ENCODE results near the gene DPYSL3.

DNA sequence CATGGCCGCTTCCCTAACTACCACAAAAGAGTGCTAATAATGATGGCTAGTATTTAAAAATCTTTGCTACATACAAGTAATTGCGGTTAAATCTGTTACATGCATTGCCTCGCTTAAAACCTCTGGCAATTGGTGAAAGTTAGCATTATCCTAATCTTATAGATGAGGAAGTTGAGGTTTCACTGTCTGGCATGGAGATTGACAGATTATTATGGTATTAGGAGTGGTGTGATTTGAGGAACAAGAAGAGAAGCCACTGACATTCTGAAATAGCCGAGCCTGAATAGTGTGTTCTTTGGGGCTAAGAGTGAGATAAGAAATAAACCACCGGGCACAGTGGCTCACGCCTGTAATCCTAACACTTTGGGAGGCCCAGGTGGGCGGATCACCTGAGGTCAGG, 45.3 kb upstream of the DPYSL3 start:
- TF ChIP-seq RAD21 (conservative IDR thresholded peaks at IDR 0.05) (no peak), SMC3 (conservative IDR thresholded peaks at IDR 0.05; ENCODE audit: poor library complexity) (no peak), EZH2 (IDR thresholded peaks at IDR 0.05; ENCODE audit: borderline replicate concordance, insufficient read depth, low read length, poor library complexity, severe bottlenecking) (no peak), EP300 (conservative IDR thresholded peaks at IDR 0.05; ENCODE audit: poor library complexity, severe bottlenecking) (no peak), TAF1 (IDR thresholded peaks at IDR 0.05; ENCODE audit: low read depth) (no peak), POLR2AphosphoS5 (IDR thresholded peaks at IDR 0.05) (no peak)
- TF ChIP-seq, protein P1, sequence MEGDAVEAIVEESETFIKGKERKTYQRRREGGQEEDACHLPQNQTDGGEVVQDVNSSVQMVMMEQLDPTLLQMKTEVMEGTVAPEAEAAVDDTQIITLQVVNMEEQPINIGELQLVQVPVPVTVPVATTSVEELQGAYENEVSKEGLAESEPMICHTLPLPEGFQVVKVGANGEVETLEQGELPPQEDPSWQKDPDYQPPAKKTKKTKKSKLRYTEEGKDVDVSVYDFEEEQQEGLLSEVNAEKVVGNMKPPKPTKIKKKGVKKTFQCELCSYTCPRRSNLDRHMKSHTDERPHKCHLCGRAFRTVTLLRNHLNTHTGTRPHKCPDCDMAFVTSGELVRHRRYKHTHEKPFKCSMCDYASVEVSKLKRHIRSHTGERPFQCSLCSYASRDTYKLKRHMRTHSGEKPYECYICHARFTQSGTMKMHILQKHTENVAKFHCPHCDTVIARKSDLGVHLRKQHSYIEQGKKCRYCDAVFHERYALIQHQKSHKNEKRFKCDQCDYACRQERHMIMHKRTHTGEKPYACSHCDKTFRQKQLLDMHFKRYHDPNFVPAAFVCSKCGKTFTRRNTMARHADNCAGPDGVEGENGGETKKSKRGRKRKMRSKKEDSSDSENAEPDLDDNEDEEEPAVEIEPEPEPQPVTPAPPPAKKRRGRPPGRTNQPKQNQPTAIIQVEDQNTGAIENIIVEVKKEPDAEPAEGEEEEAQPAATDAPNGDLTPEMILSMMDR (IDR thresholded peaks at IDR 0.05; ENCODE audit: poor library complexity, severe bottlenecking): no peak
- TF ChIP-seq, protein P2, sequence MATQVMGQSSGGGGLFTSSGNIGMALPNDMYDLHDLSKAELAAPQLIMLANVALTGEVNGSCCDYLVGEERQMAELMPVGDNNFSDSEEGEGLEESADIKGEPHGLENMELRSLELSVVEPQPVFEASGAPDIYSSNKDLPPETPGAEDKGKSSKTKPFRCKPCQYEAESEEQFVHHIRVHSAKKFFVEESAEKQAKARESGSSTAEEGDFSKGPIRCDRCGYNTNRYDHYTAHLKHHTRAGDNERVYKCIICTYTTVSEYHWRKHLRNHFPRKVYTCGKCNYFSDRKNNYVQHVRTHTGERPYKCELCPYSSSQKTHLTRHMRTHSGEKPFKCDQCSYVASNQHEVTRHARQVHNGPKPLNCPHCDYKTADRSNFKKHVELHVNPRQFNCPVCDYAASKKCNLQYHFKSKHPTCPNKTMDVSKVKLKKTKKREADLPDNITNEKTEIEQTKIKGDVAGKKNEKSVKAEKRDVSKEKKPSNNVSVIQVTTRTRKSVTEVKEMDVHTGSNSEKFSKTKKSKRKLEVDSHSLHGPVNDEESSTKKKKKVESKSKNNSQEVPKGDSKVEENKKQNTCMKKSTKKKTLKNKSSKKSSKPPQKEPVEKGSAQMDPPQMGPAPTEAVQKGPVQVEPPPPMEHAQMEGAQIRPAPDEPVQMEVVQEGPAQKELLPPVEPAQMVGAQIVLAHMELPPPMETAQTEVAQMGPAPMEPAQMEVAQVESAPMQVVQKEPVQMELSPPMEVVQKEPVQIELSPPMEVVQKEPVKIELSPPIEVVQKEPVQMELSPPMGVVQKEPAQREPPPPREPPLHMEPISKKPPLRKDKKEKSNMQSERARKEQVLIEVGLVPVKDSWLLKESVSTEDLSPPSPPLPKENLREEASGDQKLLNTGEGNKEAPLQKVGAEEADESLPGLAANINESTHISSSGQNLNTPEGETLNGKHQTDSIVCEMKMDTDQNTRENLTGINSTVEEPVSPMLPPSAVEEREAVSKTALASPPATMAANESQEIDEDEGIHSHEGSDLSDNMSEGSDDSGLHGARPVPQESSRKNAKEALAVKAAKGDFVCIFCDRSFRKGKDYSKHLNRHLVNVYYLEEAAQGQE (IDR thresholded peaks at IDR 0.05; ENCODE audit: borderline replicate concordance): no peak
